Measurements from ENCODE around the gene LRTM2. TPM values are rescaled to one million over a fixed set of nuclear protein-coding genes. Genes with fewer than 3 reads are reported as not detected.

Gene LRTM2
- total RNA-seq, 3 donors from 2014 or later (not counting 1 experiment from before 2014, with no cell fraction given) = not detected

GRCh38 chr12:1846421-1847405 lies 26.3 kb downstream of the LRTM2 start:
- no peak overlapping the region for H3K4me3 Mint-ChIP-seq
- TF ChIP-seq CTCF (IDR thresholded peaks at IDR 0.05) = no peak
- DNase-seq = no peak
- no peaks in the 10 kb centered on the region for H3K36me3 ChIP-seq (ENCODE audit: control insufficient read depth, insufficient read depth, low read length)
- no peaks in the 10 kb centered on the region for H3K36me3 Mint-ChIP-seq
- H3K27ac ChIP-seq (ENCODE audit: low read length) = no peak overlapping the region
- no peak overlapping the region for H3K27ac Mint-ChIP-seq
- WGBS (ENCODE audit: insufficient coverage) = 84% methylated on average over 24 of the region's 24 CpGs
- intact Hi-C loops (cut with micrococcal nuclease) = no loop called here
- peaks cover 0 to 3% of the 10 kb centered on the region in 2 donors for H3K27me3 Mint-ChIP-seq (ENCODE audit: low read depth in 2 of 2)
- no peaks in the 10 kb centered on the region for H3K9me3 Mint-ChIP-seq
- no peaks in the 10 kb centered on the region for H3K4me1 Mint-ChIP-seq
- H3K4me3 ChIP-seq (ENCODE audit: low read length) = no peak overlapping the region
- H3K9me3 ChIP-seq (ENCODE audit: control insufficient read depth, insufficient read depth, low read length) = no peaks in the 10 kb centered on the region
- no peak for ATAC-seq
- no peaks in the 10 kb centered on the region for H3K27me3 ChIP-seq (ENCODE audit: control insufficient read depth, insufficient read depth, low read length)
- H3K4me1 ChIP-seq (ENCODE audit: control insufficient read depth, insufficient read depth, low read length) = peaks cover 3% of the 10 kb centered on the region

- Mint-ChIP-seq H3K4me3 (no peak overlapping the region), H3K27me3 (ENCODE audit: low read depth in 2 of 2) (peaks cover 0 to 3% of the 10 kb centered on the region in 2 donors), H3K9me3 (no peaks in the 10 kb centered on the region), H3K27ac (no peak overlapping the region), H3K4me1 (no peaks in the 10 kb centered on the region), H3K36me3 (no peaks in the 10 kb centered on the region)
- no peaks in the 10 kb centered on the region for H3K4me1 ChIP-seq (ENCODE audit: control insufficient read depth, insufficient read depth, low read length)
- no peaks in the 10 kb centered on the region for H3K36me3 ChIP-seq (ENCODE audit: control insufficient read depth, insufficient read depth, low read length)
- TF ChIP-seq CTCF (IDR thresholded peaks at IDR 0.05) = no peak
- intact Hi-C loops (cut with micrococcal nuclease) = no loop called here
- no peak for DNase-seq
- H3K27me3 ChIP-seq (ENCODE audit: control insufficient read depth, insufficient read depth, low read length) = no peaks in the 10 kb centered on the region
- H3K9me3 ChIP-seq (ENCODE audit: control insufficient read depth, insufficient read depth, low read length) = no peaks in the 10 kb centered on the region
- WGBS (ENCODE audit: insufficient coverage) = 80% methylated on average over 4 of the region's 4 CpGs
- H3K4me3 ChIP-seq (ENCODE audit: low read length) = no peak overlapping the region
- no peak for ATAC-seq
- no peak overlapping the region for H3K27ac ChIP-seq (ENCODE audit: low read length)
Measured at GRCh38 chr12:1847411-1847810, 27.0 kb downstream of the LRTM2 start.

GRCh38 chr12:1848146-1848545 lies 27.8 kb downstream of the LRTM2 start:
- Histone ChIP-seq H3K4me3 (ENCODE audit: low read length) (no peak overlapping the region), H3K4me1 (ENCODE audit: control insufficient read depth, insufficient read depth, low read length) (no peaks in the 10 kb centered on the region), H3K9me3 (ENCODE audit: control insufficient read depth, insufficient read depth, low read length) (no peaks in the 10 kb centered on the region), H3K27me3 (ENCODE audit: control insufficient read depth, insufficient read depth, low read length) (no peaks in the 10 kb centered on the region), H3K27ac (ENCODE audit: low read length) (no peak overlapping the region), H3K36me3 (ENCODE audit: control insufficient read depth, insufficient read depth, low read length) (no peaks in the 10 kb centered on the region)
- no peak for TF ChIP-seq CTCF (IDR thresholded peaks at IDR 0.05)
- Mint-ChIP-seq H3K36me3 (no peaks in the 10 kb centered on the region), H3K27me3 (ENCODE audit: low read depth in 2 of 2) (peaks cover 0 to 3% of the 10 kb centered on the region in 2 donors), H3K27ac (no peak overlapping the region), H3K9me3 (no peaks in the 10 kb centered on the region), H3K4me3 (no peak overlapping the region), H3K4me1 (no peaks in the 10 kb centered on the region)
- intact Hi-C loops (cut with micrococcal nuclease) = no loop called here
- WGBS (ENCODE audit: insufficient coverage) = 82% methylated on average over 9 of the region's 10 CpGs
- DNase-seq = no peak
- ATAC-seq = no peak
